Heart right ventricle (tissue), 16 donors: ENCODE data around the gene COL25A1. TPM values are rescaled to one million over a fixed set of nuclear protein-coding genes. Genes with fewer than 3 reads are reported as not detected.
A peak's percentile ranks its signal among the peaks of the same experiment; 100 is the strongest.

Experiments used
- ATAC-seq, 8 donors: fragments of 200-7000 bp; cut with Tn5 transposase; one replicate each; pipeline ENCODE4 v1.9.1; 2020; ENCODE audit warnings: mild to moderate bottlenecking in 8 of 8, moderate library complexity in 8 of 8, moderate number of reproducible peaks in 1 of 8
- DNase-seq, 2 donors: peaks; one replicate each; pipeline ENCODE4 v3.0.0-alpha.2; 2020
- H3K27ac ChIP-seq, 10 donors: fragments of 200-600 bp; sonication (generic) in 2 of 10; one replicate each; pipeline versions ENCODE4 v1.5.0 to v1.8.0; 2020 to 2022; ENCODE audit warnings: mild to moderate bottlenecking in 3 of 10
- H3K27me3 ChIP-seq, 7 donors: fragments of 200-600 bp; one replicate each; pipeline ENCODE4 v1.8.0; 2021 to 2022; ENCODE audit warnings: mild to moderate bottlenecking in 2 of 7
- H3K36me3 ChIP-seq, 9 donors: fragments of 200-600 bp; sonication (generic) in 1 of 9; one replicate each; pipeline versions ENCODE4 v1.5.0 to v1.8.0; 2020 to 2022; ENCODE audit warnings: mild to moderate bottlenecking in 2 of 9
- H3K4me1 ChIP-seq, 9 donors: fragments of 200-600 bp; sonication (generic) in 1 of 9; one replicate each; pipeline versions ENCODE4 v1.5.0 to v1.8.0; 2020 to 2022; ENCODE audit warnings: mild to moderate bottlenecking in 4 of 9
- H3K4me3 ChIP-seq, 10 donors: fragments of 200-600 bp; sonication (generic) in 2 of 10; one replicate each; pipeline versions ENCODE4 v1.5.0 to v1.8.0; 2020 to 2022; ENCODE audit warnings: mild to moderate bottlenecking in 7 of 10, moderate library complexity in 2 of 10
- H3K9me3 ChIP-seq, 11 donors: fragments of 200-600 bp in 10 of 11; sonication (generic) in 2 of 11; one replicate each; pipeline versions ENCODE4 v1.5.0 to v1.8.0; 2013 to 2022; ENCODE audit warnings: mild to moderate bottlenecking in 2 of 11, control low read depth in 1 of 11, moderate library complexity in 1 of 11
- WGBS, 2 donors: extraction: QIAGEN DNeasy Blood & Tissue Kit; methylation state at CpG; one replicate each; pipeline ENCODE4 v1.1.7; 2013; ENCODE audit warnings: inconsistent platforms in 1 of 2; 5-methylcytosine and 5-hydroxymethylcytosine counted together
- intact Hi-C, 10 donors: fragments of 100-400 bp; cut with DNase I; formaldehyde crosslinking; loops; one replicate each; pipeline versions ENCODE4 v1.11.1 to v1.14.2; 2022
- polyA plus RNA-seq, 2 donors: library from polyadenylated mRNA; stranded (reverse); fragments of 200-250 nt; gene quantifications; one replicate each; pipeline ENCODE4 v1.2.3, GENCODE V29; 2013
- total RNA-seq, 10 donors: library from RNA; stranded (reverse); fragmentation: NEBNext Ultra II Directional in 3 of 10; extraction: Animal tissue kit (Norgen Biotek cat#: 25700) in 3 of 10; gene quantifications; one replicate each; pipeline versions ENCODE4 v1.2.1 to v1.2.4, GENCODE V29; 2021 to 2023
- TF ChIP-seq, protein P1 (sequence below), 9 donors: fragments of 200-600 bp; sonication (generic) in 2 of 9; IDR thresholded peaks; one replicate each; pipeline versions ENCODE4 v1.5.0 to v1.8.0; 2021 to 2022; ENCODE audit warnings: antibody characterized with exemption in 9 of 9, mild to moderate bottlenecking in 5 of 9, moderate library complexity in 1 of 9
- donor health status: Arrhythmogenic right ventricular cardiomyopathy.
- donor health status: ischemic (EF 13 %, LVEDD 7.1; RV severe dilation, severe dysfunction).
- donor health status: healthy with polysubstance abuse.
- donor health status: DM: no; HTN: yes; CAD: no.
- donor health status: DM: no; HTN: no; CAD: no.
- donor health status: ischemic (EF 25% LVEDD 6.9; RV normal size, moderate dysfunction).
- donor health status: ischemic (EF 25% LVEDD 5.7; RV mildly dilated, moderate dysfunction).
- donor health status: healthy.
- donor health status: DM: yes; HTN: yes; CAD: no.
- donor health status: Ischemic cardiomyopathy.
- donor health status: ischemic (EF 35%, LVEDD 5.7; RV mildly dilated, moderate dysfunction).
- donor health status: nonischemic (EF 11% LVEDD 7.7; RV severe dilation, severe dysfunction).
- donor health status: DM: yes; HTN: yes; CAD: no.
- donor health status: PGD.
- donor health status: ischemic (EF 29% LVEDD 5.4; RV normal size, mild dysfunction).
- donor health status: nonischemic (EF 23%, LVEDD 6.1; RV moderate dilation, normal function).

Gene COL25A1
- total and polyA plus RNA-seq, 12 donors, result 0.07 to 1.2 (median 0.41) TPM

DNA sequence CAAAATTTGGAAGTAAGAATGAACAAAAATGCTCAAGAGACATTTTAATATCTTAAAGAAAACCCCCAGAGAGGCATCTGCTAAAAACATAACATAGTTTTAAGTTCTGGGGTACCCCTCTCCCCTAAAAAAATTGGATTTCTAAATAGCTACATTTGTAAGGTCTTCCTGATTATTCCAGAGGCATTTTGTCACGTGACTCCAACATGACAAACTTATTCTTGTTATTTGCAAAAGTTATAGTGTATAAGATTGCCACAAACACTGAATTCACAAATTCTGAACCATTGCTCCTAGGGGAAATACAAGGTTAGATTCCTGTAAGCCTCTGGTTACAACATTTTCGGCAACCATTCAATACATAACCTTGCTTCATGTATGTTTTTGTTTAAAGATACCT is 73.4 kb downstream of the COL25A1 start:
- Histone ChIP-seq H3K27me3 (no peaks in the 10 kb centered on the region), H3K27ac (no peak overlapping the region), H3K4me1 (no peaks in the 10 kb centered on the region), H3K4me3 (no peak overlapping the region), H3K9me3 (no peaks in the 10 kb centered on the region), H3K36me3 (no peaks in the 10 kb centered on the region)
- TF ChIP-seq, protein P1, sequence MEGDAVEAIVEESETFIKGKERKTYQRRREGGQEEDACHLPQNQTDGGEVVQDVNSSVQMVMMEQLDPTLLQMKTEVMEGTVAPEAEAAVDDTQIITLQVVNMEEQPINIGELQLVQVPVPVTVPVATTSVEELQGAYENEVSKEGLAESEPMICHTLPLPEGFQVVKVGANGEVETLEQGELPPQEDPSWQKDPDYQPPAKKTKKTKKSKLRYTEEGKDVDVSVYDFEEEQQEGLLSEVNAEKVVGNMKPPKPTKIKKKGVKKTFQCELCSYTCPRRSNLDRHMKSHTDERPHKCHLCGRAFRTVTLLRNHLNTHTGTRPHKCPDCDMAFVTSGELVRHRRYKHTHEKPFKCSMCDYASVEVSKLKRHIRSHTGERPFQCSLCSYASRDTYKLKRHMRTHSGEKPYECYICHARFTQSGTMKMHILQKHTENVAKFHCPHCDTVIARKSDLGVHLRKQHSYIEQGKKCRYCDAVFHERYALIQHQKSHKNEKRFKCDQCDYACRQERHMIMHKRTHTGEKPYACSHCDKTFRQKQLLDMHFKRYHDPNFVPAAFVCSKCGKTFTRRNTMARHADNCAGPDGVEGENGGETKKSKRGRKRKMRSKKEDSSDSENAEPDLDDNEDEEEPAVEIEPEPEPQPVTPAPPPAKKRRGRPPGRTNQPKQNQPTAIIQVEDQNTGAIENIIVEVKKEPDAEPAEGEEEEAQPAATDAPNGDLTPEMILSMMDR (IDR thresholded peaks at IDR 0.05), result no peak
- ATAC-seq (no peak), DNase-seq (no peak)
- WGBS, 2 donors, result 89 to 96% methylated on average over 2 of the region's 2 CpGs
- intact Hi-C loops, result no loop called here

DNA sequence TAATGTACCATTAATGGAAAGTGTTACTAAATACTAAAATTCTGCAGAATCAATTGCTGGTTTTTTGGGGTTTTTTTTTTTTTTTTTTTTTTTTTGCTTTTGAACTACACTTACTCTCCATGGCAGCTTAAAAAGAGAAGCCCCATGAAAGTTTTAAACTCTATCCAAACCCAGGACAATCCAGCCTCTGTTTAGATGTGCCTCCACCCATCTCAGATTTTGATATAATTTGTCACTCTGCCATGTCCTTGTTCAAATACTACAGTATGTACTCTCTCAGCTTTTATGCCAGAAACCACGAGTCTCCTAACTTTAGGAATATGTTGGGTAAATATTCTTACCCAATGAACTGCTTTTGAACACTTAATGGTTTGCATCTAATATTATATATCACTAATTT is 84.2 kb downstream of the COL25A1 start:
- ATAC-seq, result peak in 2 of 8 donors; percentile 34 to 37
- whole genome bisulfite sequencing, 2 donors, result 66 to 73% methylated on average over 1 of the region's 1 CpG

DNA sequence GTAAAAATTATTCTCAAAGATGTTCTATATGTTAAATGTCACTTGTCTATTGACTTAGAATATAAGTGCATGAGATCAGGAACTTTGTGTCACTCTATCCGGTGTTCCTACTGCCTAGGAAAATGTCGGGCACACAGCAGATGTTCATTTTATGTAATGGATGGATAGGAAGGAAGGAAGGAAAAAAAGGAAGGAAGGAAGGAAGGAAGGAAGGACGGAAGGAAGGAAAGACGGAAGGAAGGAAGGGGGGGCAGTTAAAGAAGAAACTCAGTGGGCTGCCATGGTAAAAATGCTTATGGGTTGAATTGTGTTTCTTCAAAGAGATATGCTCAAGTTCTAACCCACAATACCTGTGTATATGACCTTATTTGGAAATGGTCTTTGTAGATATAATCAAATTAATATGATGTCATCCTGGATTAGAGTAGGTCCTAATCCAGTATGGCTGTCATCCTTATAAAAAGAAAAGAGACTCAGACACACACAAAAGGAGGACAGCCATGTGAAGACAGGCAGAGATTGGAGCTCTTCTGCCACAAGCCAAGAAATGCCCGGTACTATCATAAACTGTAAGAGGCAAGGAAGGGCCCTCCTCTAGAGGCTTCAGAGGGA is 86.3 kb downstream of the COL25A1 start:
- 82 to 87% methylated on average over 5 of the region's 5 CpGs for WGBS, 2 donors
- H3K27ac ChIP-seq, result no peak overlapping the region
- no peaks in the 10 kb centered on the region for H3K36me3 ChIP-seq
- DNase-seq, result no peak
- TF ChIP-seq, protein P1 (IDR thresholded peaks at IDR 0.05), result no peak
- intact Hi-C loops, result no loop called here
- no peaks in the 10 kb centered on the region for H3K27me3 ChIP-seq
- peaks cover 0 to 12% (median 0%) of the 10 kb centered on the region in 9 donors for H3K4me1 ChIP-seq
- no peak for ATAC-seq
- no peak overlapping the region for H3K4me3 ChIP-seq
- no peaks in the 10 kb centered on the region for H3K9me3 ChIP-seq

More for the DNA sequence above, 84.2 kb downstream of the COL25A1 start:
- TF ChIP-seq, protein P1 (IDR thresholded peaks at IDR 0.05), result no peak
- DNase-seq, result no peak
- intact Hi-C loops, result no loop called here
- H3K27ac ChIP-seq, result no peak overlapping the region
- no peaks in the 10 kb centered on the region for H3K27me3 ChIP-seq
- peaks cover 0 to 12% (median 0%) of the 10 kb centered on the region in 9 donors for H3K4me1 ChIP-seq
- no peaks in the 10 kb centered on the region for H3K36me3 ChIP-seq
- H3K9me3 ChIP-seq, result no peaks in the 10 kb centered on the region
- no peak overlapping the region for H3K4me3 ChIP-seq

DNA sequence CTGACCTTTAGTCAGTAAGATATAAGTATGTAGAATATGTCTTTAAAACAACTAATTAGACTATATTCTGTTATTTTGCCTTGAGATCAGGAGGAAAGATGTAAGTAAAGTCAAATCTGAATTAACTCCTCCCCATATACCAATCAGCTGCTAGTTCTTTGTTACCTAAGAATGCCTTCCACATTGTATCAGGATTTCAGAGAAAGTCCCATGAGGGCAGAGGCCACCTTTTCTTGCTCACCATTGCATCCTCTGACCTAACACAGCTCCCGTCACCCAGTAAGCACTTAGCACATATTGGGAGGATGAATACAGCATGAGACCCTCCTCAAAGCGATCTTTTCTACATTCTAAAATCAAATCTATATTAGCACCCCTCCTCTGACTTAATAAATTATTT is 87.0 kb downstream of the COL25A1 start:
- H3K4me3 ChIP-seq, result no peak overlapping the region
- no peak for DNase-seq
- WGBS, 2 donors, result 94 to 98% methylated on average over 2 of the region's 2 CpGs
- no peaks in the 10 kb centered on the region for H3K36me3 ChIP-seq
- H3K4me1 ChIP-seq, result peaks cover 0 to 12% (median 0%) of the 10 kb centered on the region in 9 donors
- peak overlapping the region in 3 of 10 donors; percentile 22 to 38 (median 26) for H3K27ac ChIP-seq
- intact Hi-C loops, result no loop called here
- no peak for ATAC-seq
- H3K27me3 ChIP-seq, result no peaks in the 10 kb centered on the region
- no peaks in the 10 kb centered on the region for H3K9me3 ChIP-seq
- TF ChIP-seq, protein P1 (IDR thresholded peaks at IDR 0.05), result no peak
